Esophagus squamous epithelium (tissue), 4 donors: ENCODE results near the gene OR1F1.

Source experiments
- POLR2A ChIP-seq, 4 donors: fragments of 450-650 bp; IDR thresholded peaks; one replicate each; pipeline ENCODE4 v1.6.1; 2017; ENCODE audit warnings: antibody characterized with exemption in 4 of 4, mild to moderate bottlenecking in 4 of 4, moderate library complexity in 3 of 4
- TF ChIP-seq, protein P1 (sequence below), 6 experiments: fragments of 450-650 bp in 4 of 6; fragments of 200-600 bp in 2 of 6; sonication (generic) in 2 of 6; IDR thresholded peaks; one replicate each; pipeline ENCODE4 v1.5.1; 2016 to 2019; ENCODE audit warnings: antibody characterized with exemption in 6 of 6, mild to moderate bottlenecking in 4 of 6, moderate library complexity in 4 of 6

DNA sequence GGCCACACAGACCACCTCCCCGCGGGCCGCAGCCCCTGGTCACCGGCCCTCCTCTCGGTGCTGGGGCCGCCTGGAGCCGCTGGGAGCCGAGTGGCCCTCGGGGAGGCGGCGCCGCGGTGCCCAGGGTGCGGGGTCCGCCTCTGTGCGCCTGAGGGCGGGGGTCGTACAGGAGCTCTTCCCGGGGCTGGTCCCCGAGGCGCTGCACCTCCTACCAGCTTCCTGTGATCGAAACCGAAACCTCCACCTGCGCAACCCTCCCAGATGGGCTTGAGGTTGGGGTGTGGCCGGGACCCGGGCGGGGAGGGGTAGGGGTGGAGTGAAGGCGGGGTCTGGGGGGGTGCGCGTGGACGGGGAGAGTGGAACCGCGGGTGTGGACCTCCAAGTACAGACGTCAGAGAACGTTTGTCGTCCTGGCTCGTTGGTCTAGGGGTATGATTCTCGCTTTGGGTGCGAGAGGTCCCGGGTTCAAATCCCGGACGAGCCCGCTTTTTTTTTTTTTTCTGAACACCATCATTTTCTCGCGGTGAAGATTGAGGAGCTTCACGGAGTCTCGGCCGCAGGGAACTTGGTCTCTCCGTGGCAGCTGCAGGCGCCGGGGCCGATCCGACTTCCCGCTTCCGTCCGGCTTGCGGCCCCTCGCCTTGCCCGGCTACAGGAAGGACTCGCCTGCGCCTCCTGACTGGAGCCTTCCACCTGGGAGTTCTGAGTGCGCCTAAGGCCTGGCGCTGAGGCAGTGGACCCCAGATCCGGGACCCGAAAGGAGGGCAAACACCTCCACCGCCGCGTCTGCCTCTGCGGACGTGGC lies 29.3 kb upstream of the OR1F1 start:
- TF ChIP-seq POLR2A (IDR thresholded peaks at IDR 0.05) = peak in 2 of 4 donors; percentile 49 to 82
- TF ChIP-seq, protein P1, sequence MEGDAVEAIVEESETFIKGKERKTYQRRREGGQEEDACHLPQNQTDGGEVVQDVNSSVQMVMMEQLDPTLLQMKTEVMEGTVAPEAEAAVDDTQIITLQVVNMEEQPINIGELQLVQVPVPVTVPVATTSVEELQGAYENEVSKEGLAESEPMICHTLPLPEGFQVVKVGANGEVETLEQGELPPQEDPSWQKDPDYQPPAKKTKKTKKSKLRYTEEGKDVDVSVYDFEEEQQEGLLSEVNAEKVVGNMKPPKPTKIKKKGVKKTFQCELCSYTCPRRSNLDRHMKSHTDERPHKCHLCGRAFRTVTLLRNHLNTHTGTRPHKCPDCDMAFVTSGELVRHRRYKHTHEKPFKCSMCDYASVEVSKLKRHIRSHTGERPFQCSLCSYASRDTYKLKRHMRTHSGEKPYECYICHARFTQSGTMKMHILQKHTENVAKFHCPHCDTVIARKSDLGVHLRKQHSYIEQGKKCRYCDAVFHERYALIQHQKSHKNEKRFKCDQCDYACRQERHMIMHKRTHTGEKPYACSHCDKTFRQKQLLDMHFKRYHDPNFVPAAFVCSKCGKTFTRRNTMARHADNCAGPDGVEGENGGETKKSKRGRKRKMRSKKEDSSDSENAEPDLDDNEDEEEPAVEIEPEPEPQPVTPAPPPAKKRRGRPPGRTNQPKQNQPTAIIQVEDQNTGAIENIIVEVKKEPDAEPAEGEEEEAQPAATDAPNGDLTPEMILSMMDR (IDR thresholded peaks at IDR 0.05) = no peak
